ENCODE measurements around the gene LRRN1.

Gene LRRN1

DNA sequence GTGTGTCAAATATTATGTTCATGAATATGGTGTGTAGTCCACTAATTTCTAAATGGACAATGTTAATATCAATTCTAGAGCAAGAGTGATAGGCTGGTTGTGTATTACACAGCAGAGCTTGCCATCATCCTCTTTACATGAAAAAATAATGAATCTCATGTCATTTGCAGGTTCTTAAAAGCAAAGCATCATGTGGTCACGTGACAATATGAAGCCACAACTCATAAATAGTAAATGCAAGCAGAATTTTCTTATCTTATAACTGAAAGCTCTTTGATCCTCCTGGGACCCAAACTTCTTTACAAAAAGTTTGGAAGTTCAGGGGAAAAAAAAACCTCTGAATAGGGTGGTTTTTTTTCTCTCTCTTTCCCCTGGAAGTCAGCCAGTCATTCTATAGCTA is 26.9 kb upstream of the LRRN1 start:
- POLR2A ChIA-PET = no interaction called here
- no peak for DNase-seq (ENCODE audit: extremely low spot score)
- TF ChIP-seq, protein P1, sequence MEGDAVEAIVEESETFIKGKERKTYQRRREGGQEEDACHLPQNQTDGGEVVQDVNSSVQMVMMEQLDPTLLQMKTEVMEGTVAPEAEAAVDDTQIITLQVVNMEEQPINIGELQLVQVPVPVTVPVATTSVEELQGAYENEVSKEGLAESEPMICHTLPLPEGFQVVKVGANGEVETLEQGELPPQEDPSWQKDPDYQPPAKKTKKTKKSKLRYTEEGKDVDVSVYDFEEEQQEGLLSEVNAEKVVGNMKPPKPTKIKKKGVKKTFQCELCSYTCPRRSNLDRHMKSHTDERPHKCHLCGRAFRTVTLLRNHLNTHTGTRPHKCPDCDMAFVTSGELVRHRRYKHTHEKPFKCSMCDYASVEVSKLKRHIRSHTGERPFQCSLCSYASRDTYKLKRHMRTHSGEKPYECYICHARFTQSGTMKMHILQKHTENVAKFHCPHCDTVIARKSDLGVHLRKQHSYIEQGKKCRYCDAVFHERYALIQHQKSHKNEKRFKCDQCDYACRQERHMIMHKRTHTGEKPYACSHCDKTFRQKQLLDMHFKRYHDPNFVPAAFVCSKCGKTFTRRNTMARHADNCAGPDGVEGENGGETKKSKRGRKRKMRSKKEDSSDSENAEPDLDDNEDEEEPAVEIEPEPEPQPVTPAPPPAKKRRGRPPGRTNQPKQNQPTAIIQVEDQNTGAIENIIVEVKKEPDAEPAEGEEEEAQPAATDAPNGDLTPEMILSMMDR (IDR thresholded peaks at IDR 0.05; ENCODE audit: control extremely low read depth, extremely low read depth, low read depth, missing control alignments) = no peak
- CTCF ChIA-PET = interaction anchor here (1.9 kb wide), 1 partner anchor 9 kb away, joined by 4 read pairs; no protein-coding TSS in a partner anchor

DNA sequence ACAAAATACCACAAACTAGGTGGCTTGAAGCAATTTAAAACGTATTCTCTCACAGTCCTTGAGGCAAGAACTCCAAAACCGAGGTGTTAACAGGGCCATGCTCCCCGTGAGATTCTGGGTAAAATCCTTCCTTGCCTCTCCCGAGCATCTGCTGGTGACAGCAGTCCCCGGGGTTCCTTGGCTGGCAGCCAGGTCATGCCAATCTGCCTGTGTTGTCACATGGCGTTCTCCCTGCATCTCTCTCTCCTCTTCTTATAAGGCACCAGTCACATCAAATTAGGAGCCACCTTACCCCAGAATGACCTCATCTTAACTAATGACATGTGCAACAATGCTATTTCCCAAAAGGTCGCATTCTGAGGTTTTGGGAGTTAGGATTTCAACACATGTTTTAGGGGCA is 26.3 kb upstream of the LRRN1 start:
- DNase-seq (ENCODE audit: extremely low spot score) = no peak
- ChIA-PET POLR2A (no interaction called here), CTCF (interaction anchor here (1.9 kb wide), 1 partner anchor 10 kb away, joined by 4 read pairs; no protein-coding TSS in a partner anchor)
- TF ChIP-seq, protein P1 (IDR thresholded peaks at IDR 0.05; ENCODE audit: control extremely low read depth, extremely low read depth, low read depth, missing control alignments) = no peak

DNA sequence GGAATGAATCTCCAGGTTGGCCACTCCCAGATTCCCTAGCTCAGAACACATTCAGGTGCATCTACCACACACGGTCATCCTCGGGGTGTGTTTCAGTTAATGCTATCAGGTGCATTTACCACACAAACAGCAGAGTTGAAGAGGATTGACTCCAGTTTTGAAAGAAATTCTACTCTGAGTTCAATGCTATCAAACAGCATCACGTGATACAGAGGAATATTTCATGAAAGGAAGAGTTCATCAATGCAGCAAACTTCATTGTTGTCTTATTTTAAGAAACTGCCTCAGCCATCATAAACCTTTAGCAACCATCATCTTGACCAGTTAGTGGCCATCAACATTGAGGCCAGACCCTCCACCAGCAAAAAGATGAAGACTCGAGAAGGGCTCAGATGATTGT is 22.6 kb upstream of the LRRN1 start:
- DNase-seq (ENCODE audit: extremely low spot score) = no peak
- POLR2A ChIA-PET = no interaction called here
- TF ChIP-seq, protein P1 (IDR thresholded peaks at IDR 0.05; ENCODE audit: control extremely low read depth, extremely low read depth, low read depth, missing control alignments) = no peak
- CTCF ChIA-PET = no interaction called here

DNA sequence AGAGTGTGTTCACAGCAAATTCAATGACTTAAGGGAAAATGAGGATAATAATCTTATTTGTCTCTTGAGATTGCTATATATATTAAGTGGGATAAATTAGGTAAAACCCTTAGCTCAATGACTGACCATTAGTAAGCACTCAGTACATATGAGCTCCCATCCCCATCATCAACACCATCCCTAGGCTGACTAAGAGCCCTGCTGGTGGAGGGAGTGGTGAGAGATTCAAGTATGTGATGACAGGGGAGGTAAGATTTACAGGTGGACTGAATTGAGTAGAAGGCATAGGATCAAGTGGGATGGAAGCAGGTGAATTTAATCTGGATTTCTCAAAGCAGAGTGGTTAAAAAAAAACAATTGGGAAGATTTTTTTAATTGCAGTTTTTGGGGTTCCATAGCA is 21.0 kb upstream of the LRRN1 start:
- TF ChIP-seq, protein P1 (IDR thresholded peaks at IDR 0.05; ENCODE audit: control extremely low read depth, extremely low read depth, low read depth, missing control alignments) = no peak
- ChIA-PET POLR2A (no interaction called here), CTCF (interaction anchor here (1.1 to 1.8 kb wide), 2 partner anchors 9 to 12 kb away, joined by 3 to 5 read pairs; no protein-coding TSS in a partner anchor)
- no peak for DNase-seq (ENCODE audit: extremely low spot score)

DNA sequence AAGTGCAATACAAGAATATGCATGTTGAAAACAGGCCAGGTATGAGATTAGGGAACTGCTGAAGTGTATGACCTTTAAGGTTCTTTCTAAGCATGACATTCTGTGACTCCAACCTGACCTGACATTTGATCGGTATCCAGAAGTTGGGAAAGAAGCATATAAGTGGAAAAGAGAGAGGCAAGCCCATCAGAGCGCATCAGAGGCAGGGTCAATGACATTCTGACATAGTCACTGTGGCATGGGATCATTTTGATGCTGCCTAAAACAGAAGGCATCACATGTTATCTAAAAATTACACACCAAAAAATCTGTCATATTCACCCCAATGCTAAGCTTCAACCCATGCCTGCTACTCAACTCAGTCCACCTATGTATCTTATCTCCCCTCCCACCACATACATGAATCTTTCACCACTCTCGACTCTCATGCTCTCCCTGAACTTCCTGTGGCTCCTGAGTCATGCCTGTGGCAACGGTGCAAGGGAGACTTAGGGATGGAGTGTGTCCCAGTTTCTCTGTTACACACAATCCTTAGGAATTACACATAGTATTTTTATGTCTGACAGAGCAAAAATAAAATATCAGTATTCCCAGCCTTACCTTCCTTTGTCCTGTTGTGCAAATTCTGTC is 20.5 kb upstream of the LRRN1 start:
- ChIA-PET CTCF (interaction anchor here (1.1 to 1.8 kb wide), 4 partner anchors 8 to 13 kb away, joined by 3 to 5 read pairs (median 4); no protein-coding TSS in a partner anchor), POLR2A (no interaction called here)
- no peak for DNase-seq (ENCODE audit: extremely low spot score)
- TF ChIP-seq, protein P1 (IDR thresholded peaks at IDR 0.05; ENCODE audit: control extremely low read depth, extremely low read depth, low read depth, missing control alignments) = no peak

DNA sequence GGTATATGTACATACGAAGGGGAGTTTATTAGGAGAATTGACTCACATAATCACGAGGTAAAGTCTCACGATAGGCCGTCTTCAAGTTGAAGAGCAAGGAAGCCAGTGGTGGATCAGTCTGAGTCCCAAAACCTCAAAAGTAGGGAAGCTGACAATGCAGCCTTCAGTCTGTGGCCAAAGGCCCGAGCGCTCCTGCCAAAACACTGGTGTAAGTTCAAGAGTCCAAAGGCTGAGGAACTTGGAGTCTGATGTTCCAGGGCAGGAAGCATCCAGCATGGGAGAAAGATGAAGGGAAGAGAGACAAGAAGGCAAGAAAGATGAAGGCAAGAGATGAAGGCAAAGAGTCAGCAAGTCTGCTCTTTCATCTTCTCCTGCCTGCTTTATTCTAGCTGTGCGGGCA is 16.8 kb upstream of the LRRN1 start:
- DNase-seq (ENCODE audit: extremely low spot score) = no peak
- TF ChIP-seq, protein P1 (IDR thresholded peaks at IDR 0.05; ENCODE audit: control extremely low read depth, extremely low read depth, low read depth, missing control alignments) = no peak
- ChIA-PET CTCF (interaction anchor here (1.7 kb wide), 1 partner anchor 22 kb away, joined by 3 read pairs; no protein-coding TSS in a partner anchor), POLR2A (no interaction called here)

Data from GM10248 (cell line).